ENCODE results near the gene PAIP2. TPM values are rescaled to one million over a fixed set of nuclear protein-coding genes. Genes with fewer than 3 reads are reported as not detected.

The PAIP2 gene
- total RNA-seq, 2 experiments from 2014 or later = 64.3 to 97.8 TPM

- H3K9me2 ChIP-seq (ENCODE audit: insufficient read depth, low read length) = no peaks in the 10 kb centered on the region
- CTCF ChIA-PET (ENCODE audit: unreplicated experiment) = interaction anchor here (1.4 kb wide), 1 partner anchor 9 kb away, joined by 3 read pairs; no protein-coding TSS in a partner anchor
- peaks cover 5% of the 10 kb centered on the region for H3K4me1 ChIP-seq (ENCODE audit: insufficient read depth, low read length, poor library complexity, severe bottlenecking)
- H3K4me3 ChIP-seq (ENCODE audit: low read depth, low read length, poor library complexity, severe bottlenecking) = no peak overlapping the region
- H3K4me2 ChIP-seq (ENCODE audit: low read length) = no peak overlapping the region
- POLR2A ChIA-PET = interaction anchor here (0.6 to 1.0 kb wide), 2 partner anchors 15 to 64 kb away, joined by 4 to 5 read pairs; no protein-coding TSS in a partner anchor
- H3K79me2 ChIP-seq (ENCODE audit: insufficient read depth, low read depth, low read length) = no peaks in the 10 kb centered on the region
- peaks cover 48% of the 10 kb centered on the region for H3K36me3 ChIP-seq (ENCODE audit: insufficient read depth, low read length)
- H3K9me3 ChIP-seq (ENCODE audit: low read length) = no peaks in the 10 kb centered on the region
- H2AFZ ChIP-seq (ENCODE audit: low read length) = no peak overlapping the region
- H3K27ac ChIP-seq (ENCODE audit: low read depth, low read length, poor library complexity, severe bottlenecking) = no peak overlapping the region
- intact Hi-C loops (cut with micrococcal nuclease; ENCODE audit: unreplicated experiment) = no loop called here
- DNase-seq (ENCODE audit: low spot score) = no peak
- TF ChIP-seq EZH2phosphoT487 (IDR thresholded peaks at IDR 0.05; ENCODE audit: borderline replicate concordance, low read depth, low read length) (no peak), CTCF (conservative IDR thresholded peaks at IDR 0.05; ENCODE audit: low read length) (no peak)
- TSS peak; percentile 40 for BruUV-seq (replicated peaks)
- no peaks in the 10 kb centered on the region for H4K20me1 ChIP-seq (ENCODE audit: insufficient read depth, low read length)
Observed at GRCh38 chr5:139377226-139377625, 35.6 kb downstream of the PAIP2 start.

DNA sequence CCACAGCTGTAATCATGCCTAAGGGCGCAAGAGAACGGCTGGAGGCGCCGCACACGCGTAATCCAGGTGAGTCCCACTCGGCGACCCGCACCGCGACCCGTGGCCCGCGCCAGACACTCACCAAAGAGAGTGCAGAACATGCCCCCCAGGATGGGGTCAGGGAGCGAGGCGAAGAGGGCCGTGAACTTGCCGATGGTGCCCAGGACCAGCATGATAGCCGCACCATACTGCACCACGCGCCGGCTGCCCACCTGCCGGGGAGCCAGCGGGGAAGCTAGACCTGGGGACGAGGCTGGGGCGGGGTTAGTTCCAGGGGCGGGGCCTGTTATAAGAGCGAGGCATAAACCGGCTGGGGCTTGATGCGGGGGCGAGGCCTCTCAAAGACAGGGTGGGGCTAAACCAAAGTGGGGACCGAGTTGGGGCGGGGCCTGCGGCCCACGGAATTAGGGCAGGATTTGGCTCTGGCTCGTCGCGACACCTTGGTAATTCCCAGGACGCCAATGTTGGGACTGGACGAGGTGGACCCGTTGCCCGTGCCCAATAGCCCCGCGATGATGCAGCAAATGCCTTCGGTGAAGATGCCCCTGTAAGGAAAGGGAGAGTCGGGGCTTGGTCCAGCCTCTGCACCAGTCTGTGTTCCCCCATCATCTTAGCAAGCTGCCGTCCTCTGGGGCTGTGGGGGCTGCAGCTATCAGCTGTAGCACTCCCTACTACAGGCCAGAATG lies 36.6 kb downstream of the PAIP2 start:
- ChIA-PET CTCF (ENCODE audit: unreplicated experiment) (interaction anchor here (1.4 kb wide), 1 partner anchor 8 kb away, joined by 3 read pairs; no protein-coding TSS in a partner anchor), POLR2A (interaction anchor here (0.6 kb wide), 1 partner anchor 65 kb away, joined by 4 read pairs; no protein-coding TSS in a partner anchor)
- TF ChIP-seq CTCF (conservative IDR thresholded peaks at IDR 0.05; ENCODE audit: low read length) (no peak), EZH2phosphoT487 (IDR thresholded peaks at IDR 0.05; ENCODE audit: borderline replicate concordance, low read depth, low read length) (no peak)
- no peak overlapping the region for H3K27ac ChIP-seq (ENCODE audit: low read depth, low read length, poor library complexity, severe bottlenecking)
- BruUV-seq (replicated peaks) = no TSS peak
- peaks cover 15% of the 10 kb centered on the region for H3K4me1 ChIP-seq (ENCODE audit: insufficient read depth, low read length, poor library complexity, severe bottlenecking)
- H4K20me1 ChIP-seq (ENCODE audit: insufficient read depth, low read length) = no peaks in the 10 kb centered on the region
- no peaks in the 10 kb centered on the region for H3K79me2 ChIP-seq (ENCODE audit: insufficient read depth, low read depth, low read length)
- intact Hi-C loops (cut with micrococcal nuclease; ENCODE audit: unreplicated experiment) = no loop called here
- H3K36me3 ChIP-seq (ENCODE audit: insufficient read depth, low read length) = peaks cover 45% of the 10 kb centered on the region
- no peak overlapping the region for H2AFZ ChIP-seq (ENCODE audit: low read length)
- no peaks in the 10 kb centered on the region for H3K9me2 ChIP-seq (ENCODE audit: insufficient read depth, low read length)
- H3K4me3 ChIP-seq (ENCODE audit: low read depth, low read length, poor library complexity, severe bottlenecking) = no peak overlapping the region
- DNase-seq (ENCODE audit: low spot score) = no peak
- H3K4me2 ChIP-seq (ENCODE audit: low read length) = no peak overlapping the region
- H3K9me3 ChIP-seq (ENCODE audit: low read length) = no peaks in the 10 kb centered on the region

DNA sequence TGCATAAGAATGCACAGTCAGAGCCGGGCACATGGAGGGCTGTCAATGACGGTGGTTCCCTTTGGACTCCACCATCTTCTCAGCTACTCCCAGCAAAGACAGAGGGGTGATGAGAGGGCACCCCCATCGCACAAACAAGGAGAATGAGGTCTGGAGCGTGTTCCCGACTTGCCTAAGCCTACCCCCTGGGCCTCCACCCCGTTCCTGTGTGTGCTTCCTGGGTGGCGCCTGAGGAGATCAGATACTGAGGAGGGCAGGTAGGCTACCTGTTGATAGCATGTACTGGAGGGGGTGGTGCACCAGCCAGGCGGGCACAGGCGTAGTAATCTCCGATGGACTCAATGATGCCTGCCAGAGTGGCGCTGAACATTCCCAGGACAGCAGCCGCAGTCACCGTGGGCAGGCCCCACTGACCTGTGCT lies 37.3 kb downstream of the PAIP2 start:
- Histone ChIP-seq H3K79me2 (ENCODE audit: insufficient read depth, low read depth, low read length) (no peaks in the 10 kb centered on the region), H3K9me2 (ENCODE audit: insufficient read depth, low read length) (no peaks in the 10 kb centered on the region), H3K27ac (ENCODE audit: low read depth, low read length, poor library complexity, severe bottlenecking) (no peak overlapping the region), H3K36me3 (ENCODE audit: insufficient read depth, low read length) (peaks cover 38% of the 10 kb centered on the region), H3K4me3 (ENCODE audit: low read depth, low read length, poor library complexity, severe bottlenecking) (no peak overlapping the region), H2AFZ (ENCODE audit: low read length) (no peak overlapping the region), H3K4me2 (ENCODE audit: low read length) (no peak overlapping the region), H4K20me1 (ENCODE audit: insufficient read depth, low read length) (no peaks in the 10 kb centered on the region), H3K4me1 (ENCODE audit: insufficient read depth, low read length, poor library complexity, severe bottlenecking) (peaks cover 22% of the 10 kb centered on the region), H3K9me3 (ENCODE audit: low read length) (no peaks in the 10 kb centered on the region)
- no TSS peak for BruUV-seq (replicated peaks)
- CTCF ChIA-PET (ENCODE audit: unreplicated experiment) = interaction anchor here (0.6 kb wide), 2 partner anchors 10 to 277 kb away, joined by 3 to 4 read pairs; no protein-coding TSS in a partner anchor
- TF ChIP-seq CTCF (conservative IDR thresholded peaks at IDR 0.05; ENCODE audit: low read length) (no peak), EZH2phosphoT487 (IDR thresholded peaks at IDR 0.05; ENCODE audit: borderline replicate concordance, low read depth, low read length) (no peak)
- no peak for DNase-seq (ENCODE audit: low spot score)
- POLR2A ChIA-PET = no interaction called here
- intact Hi-C loops (cut with micrococcal nuclease; ENCODE audit: unreplicated experiment) = no loop called here
